Type B pancreatic cell (in vitro differentiated cells): ENCODE results near the gene SMIM24. TPM values are rescaled to one million over a fixed set of nuclear protein-coding genes. Genes with fewer than 3 reads are reported as not detected.
"Not testable (repeated sequence)": the region's sequence is repeated elsewhere in the genome, so short reads cannot be mapped to it uniquely, and the experiment has no call there.

Experiments
- DNase-seq: peaks from one replicate; pipeline ENCODE4 v3.0.0; 2021; ENCODE audit warnings: mixed read lengths; ENCODE audit not compliant: unreplicated experiment; ENCODE audit errors: extremely low spot score
- H3K27ac Mint-ChIP-seq: 2 replicates; pipeline ENCODE4 v1.8.0; 2021; ENCODE audit warnings: mild to moderate bottlenecking, mixed read lengths
- H3K27me3 Mint-ChIP-seq: 2 replicates; pipeline ENCODE4 v1.8.0; 2021; ENCODE audit warnings: mixed read lengths
- H3K36me3 Mint-ChIP-seq: 2 replicates; pipeline ENCODE4 v1.8.0; 2021; ENCODE audit warnings: mixed read lengths
- H3K4me1 Mint-ChIP-seq: one replicate; pipeline ENCODE4 v1.8.0; 2021; ENCODE audit warnings: mixed read lengths; ENCODE audit not compliant: unreplicated experiment
- H3K4me3 Mint-ChIP-seq: 2 replicates; pipeline ENCODE4 v1.8.0; 2021; ENCODE audit warnings: mild to moderate bottlenecking, mixed read lengths
- H3K9me3 Mint-ChIP-seq: 2 replicates; pipeline ENCODE4 v1.8.0; 2021; ENCODE audit warnings: mixed read lengths
- CTCF ChIP-seq: fragments of 200-600 bp; sonication (generic); conservative IDR thresholded peaks from 2 replicates; pipeline ENCODE4 v1.5.0; 2021; ENCODE audit warnings: antibody characterized with exemption, mild to moderate bottlenecking
- total RNA-seq: library from RNA; stranded (reverse); gene quantifications from 2 replicates; pipeline ENCODE4 v1.2.1, GENCODE V29; 2021; ENCODE audit warnings: low replicate concordance

SMIM24 gene
- total RNA-seq, 1 donor from 2014 or later = 7.0 TPM

DNA sequence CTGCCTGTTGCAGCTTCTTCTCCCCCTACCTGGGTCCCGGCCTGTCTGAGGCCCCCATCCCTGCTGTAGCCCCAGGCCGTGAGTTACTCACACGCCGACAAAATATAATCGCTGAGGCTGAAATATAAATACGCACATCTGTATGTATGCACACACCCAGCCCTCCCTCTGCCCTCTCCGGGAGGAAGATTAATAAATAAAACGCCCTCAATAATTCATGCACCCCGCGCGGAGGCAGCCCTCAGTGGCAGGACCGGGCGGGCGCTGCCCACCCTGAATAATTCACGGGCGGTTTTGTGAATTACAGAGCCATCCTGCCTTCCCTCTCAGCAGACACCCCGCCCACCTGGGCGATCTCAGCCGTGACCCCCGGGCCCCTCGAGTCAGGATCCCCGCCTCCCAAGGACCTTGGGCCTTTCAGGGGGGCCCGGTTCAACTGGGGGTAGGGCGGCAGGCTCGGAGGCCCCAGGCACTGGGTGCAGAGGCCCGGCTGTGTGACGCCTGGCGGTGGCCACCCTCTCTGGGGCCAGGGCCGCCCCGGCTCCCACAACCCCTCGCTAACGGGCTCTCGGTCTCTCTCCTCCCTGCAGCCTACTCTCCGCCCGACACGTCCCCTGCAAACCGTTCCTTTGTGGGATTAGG is 24.2 kb downstream of the SMIM24 start:
- H3K27ac Mint-ChIP-seq = no peak overlapping the region
- no peaks in the 10 kb centered on the region for H3K9me3 Mint-ChIP-seq
- no peak for DNase-seq
- peaks cover 6% of the 10 kb centered on the region for H3K4me1 Mint-ChIP-seq
- peaks cover 19% of the 10 kb centered on the region for H3K27me3 Mint-ChIP-seq
- H3K4me3 Mint-ChIP-seq = no peak overlapping the region
- peaks cover 1% of the 10 kb centered on the region for H3K36me3 Mint-ChIP-seq
- no peak for TF ChIP-seq CTCF

- no peak for TF ChIP-seq CTCF
- no peaks in the 10 kb centered on the region for H3K9me3 Mint-ChIP-seq
- no peak overlapping the region for H3K27ac Mint-ChIP-seq
- no peak overlapping the region for H3K4me3 Mint-ChIP-seq
- peaks cover 9% of the 10 kb centered on the region for H3K4me1 Mint-ChIP-seq
- peaks cover 15% of the 10 kb centered on the region for H3K27me3 Mint-ChIP-seq
- peaks cover 6% of the 10 kb centered on the region for H3K36me3 Mint-ChIP-seq
- no peak for DNase-seq
Measured at GRCh38 chr19:3455393-3455955, 24.9 kb downstream of the SMIM24 start.

- Mint-ChIP-seq H3K4me1 (peaks cover 9% of the 10 kb centered on the region), H3K27me3 (peaks cover 12% of the 10 kb centered on the region), H3K36me3 (peaks cover 6% of the 10 kb centered on the region), H3K9me3 (no peaks in the 10 kb centered on the region), H3K4me3 (no peak overlapping the region), H3K27ac (no peak overlapping the region)
- no peak for DNase-seq
- no peak for TF ChIP-seq CTCF
Measured at GRCh38 chr19:3454656-3455392, 25.5 kb downstream of the SMIM24 start.

DNA sequence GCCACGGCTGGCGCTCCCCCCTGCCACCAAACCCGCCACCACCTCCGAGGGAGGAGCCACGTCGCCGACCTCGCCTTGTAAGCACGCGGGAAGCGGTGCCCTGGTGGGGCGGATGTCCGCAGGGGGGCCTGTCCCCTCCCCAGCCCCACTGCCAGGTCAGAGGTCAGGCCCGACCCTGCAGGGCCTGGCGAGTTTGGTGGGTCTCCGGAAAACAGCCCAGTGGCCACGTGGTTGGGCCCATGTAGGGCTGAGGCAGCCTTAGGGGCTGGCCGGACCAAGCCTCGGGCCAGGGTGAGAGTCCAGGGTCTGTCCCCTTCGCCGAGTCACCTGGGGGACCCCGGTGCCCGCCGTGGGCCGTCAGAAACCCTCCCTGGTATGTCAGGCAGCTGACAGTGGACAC is 26.5 kb downstream of the SMIM24 start:
- no peaks in the 10 kb centered on the region for H3K9me3 Mint-ChIP-seq
- DNase-seq = no peak
- H3K4me3 Mint-ChIP-seq = no peak overlapping the region
- peaks cover 9% of the 10 kb centered on the region for H3K27me3 Mint-ChIP-seq
- no peak overlapping the region for H3K27ac Mint-ChIP-seq
- TF ChIP-seq CTCF = no peak
- H3K36me3 Mint-ChIP-seq = peaks cover 6% of the 10 kb centered on the region
- peaks cover 9% of the 10 kb centered on the region for H3K4me1 Mint-ChIP-seq

DNA sequence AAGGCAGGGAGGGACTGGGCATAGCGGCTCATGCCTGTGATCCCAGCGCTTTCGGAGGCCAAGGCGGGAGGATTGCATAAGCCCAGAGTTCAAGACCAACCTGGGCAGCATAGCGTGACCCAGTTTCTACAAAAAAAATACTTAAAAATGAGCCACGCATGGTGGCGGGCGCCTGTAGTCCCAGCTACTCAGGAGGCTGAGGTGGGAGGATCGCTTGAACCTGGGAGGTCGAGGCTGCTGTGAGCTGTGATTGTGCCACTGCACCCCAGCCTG is 27.4 kb downstream of the SMIM24 start:
- H3K36me3 Mint-ChIP-seq, H3K4me3 Mint-ChIP-seq, H3K9me3 Mint-ChIP-seq, H3K27ac Mint-ChIP-seq, DNase-seq, H3K27me3 Mint-ChIP-seq, H3K4me1 Mint-ChIP-seq: not testable (repeated sequence)

DNA sequence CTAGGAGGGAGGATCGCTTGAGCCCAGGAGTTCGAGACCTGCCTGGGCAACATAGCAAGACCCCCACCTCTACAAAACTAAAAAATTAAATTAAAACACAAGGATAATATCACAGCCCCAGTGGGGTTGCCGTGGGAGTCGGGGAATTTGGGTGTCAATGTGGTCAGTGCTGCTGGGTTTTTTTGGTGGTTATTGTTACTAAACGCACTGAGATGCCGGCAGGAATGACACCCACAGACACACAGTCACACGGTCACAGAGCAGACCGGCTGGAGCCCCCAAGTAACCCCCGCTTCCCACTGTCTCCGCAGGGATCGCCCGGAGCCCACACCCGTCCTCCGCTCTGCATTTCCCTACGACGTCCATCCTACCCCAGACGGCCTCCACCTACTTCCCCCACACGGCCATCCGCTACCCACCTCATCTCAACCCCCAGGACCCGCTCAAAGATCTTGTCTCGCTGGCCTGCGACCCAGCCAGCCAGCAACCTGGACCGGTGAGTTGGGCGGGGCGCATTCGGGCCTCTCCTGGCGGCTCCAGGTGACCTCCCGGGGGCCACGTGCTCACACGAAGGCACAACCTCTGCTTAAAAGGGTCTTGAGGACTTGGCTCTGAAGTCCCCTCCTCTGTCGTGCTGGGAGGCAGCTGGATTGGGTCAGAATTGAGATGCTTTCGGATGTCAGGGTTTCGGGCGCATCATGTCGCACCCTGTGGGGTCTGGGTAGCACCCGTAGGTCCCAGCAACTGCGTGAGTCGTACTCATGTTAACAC is 28.0 kb downstream of the SMIM24 start:
- Mint-ChIP-seq H3K27me3 (peaks cover 4% of the 10 kb centered on the region), H3K4me1 (peaks cover 8% of the 10 kb centered on the region), H3K4me3 (no peak overlapping the region), H3K36me3 (peaks cover 6% of the 10 kb centered on the region), H3K9me3 (no peaks in the 10 kb centered on the region), H3K27ac (no peak overlapping the region)
- no peak for DNase-seq
- no peak for TF ChIP-seq CTCF
